GM18909 (cell line): Measurements from ENCODE around the gene TEX11.
"Not testable (repeated sequence)": the region's sequence is repeated elsewhere in the genome, so short reads cannot be mapped to it uniquely, and the experiment has no call there.

Experiments
- ATAC-seq: cut with Tn5 transposase; IDR thresholded peaks from one replicate; pipeline ENCODE4 v1.9.1; 2021; ENCODE audit warnings: mild to moderate bottlenecking; ENCODE audit not compliant: unreplicated experiment, poor library complexity

The TEX11 gene

DNA sequence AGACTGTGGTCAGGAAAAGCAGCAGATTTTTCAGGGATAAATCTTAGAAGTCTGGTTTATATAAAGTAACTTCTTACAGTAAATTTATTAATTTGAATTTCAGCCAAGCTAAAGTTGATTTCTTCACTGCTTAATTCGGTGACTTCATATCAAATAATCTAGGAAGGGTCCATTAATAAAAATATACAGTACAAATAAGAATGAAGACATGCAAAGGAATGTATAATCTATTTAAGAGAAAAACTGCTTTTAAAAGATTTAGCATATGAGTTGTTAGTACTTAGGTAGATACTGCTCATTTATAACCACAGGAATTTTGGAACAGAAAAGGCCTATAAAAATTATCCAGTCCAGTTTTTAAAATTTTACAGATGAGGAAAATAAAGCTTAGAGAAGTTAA lies 286.8 kb downstream of the TEX11 start:
- ATAC-seq, result no peak

DNA sequence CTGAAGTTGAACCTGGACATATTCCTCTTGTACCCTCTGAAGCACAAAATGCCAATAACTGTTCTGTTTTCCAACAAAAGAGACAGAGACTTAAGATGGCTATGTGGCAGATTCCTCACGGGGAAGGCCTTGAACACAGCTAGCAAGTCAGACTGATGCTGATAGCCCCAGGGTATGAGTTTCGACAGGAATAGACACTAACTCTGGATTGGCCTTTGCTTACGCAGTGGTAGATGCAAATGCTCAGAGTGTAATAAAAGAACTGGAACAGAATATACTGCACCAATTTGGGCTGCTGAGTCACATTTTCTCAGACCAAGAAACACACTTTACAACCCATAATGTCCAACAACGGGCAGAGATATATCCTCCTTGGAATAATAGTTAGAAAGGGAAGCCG lies 290.0 kb downstream of the TEX11 start:
- ATAC-seq, result no peak

DNA sequence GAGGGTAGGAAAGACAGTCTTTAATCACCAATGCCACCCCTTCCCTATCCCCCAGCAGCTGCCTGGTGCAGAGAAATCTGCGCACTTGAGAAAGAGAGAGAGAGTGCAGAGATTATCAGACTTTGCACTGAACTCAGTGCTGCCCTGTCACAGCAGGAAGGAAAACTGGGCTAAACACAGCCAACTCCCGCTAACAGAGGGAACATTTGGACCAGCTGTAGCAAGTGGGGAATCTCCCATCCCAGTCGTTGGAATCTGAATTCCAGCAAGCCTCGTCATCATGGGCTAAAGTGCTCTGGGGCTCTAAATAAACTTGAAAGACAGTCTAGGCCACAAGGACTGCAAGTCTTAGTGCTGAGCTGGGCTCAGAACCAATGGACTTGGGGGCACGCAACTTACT lies 295.2 kb downstream of the TEX11 start:
- ATAC-seq, result no peak

DNA sequence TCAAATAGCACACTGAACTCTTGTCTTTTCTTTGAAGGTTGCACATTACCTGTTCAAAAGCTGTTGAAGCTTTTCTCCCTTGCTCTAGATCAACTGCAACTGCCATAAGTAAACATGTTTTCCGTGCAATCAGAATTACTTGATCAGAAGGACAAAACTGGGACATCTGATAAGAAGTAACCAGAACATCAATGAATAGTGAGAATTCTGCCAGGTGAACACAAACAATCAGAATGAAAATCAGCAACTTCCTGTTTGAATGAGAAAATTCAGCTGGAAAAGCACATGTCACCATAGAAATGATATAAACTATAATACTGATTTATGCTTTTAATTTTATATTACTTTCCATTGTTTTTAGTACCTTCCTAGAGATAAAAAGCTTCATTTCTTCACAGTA lies 303.2 kb downstream of the TEX11 start:
- ATAC-seq, result no peak

DNA sequence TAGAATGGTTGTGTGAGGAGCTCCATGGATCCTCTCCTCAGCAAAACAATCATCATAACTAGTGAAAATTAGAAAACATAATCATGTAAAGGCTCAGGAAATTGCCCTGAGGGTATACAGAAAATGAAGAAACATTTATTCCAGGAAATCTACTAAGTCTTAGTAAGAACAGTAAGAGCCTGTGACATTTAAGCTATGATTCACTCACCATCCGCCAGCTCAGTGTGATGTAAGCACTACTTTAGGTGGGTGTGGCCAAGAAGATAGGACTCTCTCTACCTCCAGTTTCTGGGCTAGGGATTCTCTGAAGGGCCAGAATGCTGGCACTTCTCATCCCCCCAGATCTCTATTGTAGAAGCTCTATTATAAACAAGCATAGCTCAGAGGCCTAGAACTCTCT lies 316.4 kb downstream of the TEX11 start:
- no peak for ATAC-seq

DNA sequence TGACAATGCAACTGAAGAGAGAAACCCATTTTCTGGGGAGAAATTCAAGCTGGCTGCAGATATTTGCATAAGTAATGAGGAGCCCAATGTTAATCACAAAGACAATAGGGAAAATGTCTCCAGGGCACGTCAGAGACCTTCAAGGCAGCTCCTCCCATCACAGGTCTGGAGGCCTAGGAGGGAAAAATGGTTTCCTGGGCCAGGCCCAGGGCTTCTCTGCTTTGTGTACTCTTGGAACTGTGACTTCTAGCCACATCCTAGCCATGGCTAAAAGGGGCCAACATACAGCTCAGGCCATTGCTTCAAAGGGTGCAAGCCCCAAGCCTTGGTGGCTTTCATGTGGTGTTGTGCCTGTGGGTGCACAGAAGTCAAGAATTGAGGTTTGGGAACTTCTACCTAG lies 321.4 kb downstream of the TEX11 start:
- ATAC-seq, result not testable (repeated sequence)

DNA sequence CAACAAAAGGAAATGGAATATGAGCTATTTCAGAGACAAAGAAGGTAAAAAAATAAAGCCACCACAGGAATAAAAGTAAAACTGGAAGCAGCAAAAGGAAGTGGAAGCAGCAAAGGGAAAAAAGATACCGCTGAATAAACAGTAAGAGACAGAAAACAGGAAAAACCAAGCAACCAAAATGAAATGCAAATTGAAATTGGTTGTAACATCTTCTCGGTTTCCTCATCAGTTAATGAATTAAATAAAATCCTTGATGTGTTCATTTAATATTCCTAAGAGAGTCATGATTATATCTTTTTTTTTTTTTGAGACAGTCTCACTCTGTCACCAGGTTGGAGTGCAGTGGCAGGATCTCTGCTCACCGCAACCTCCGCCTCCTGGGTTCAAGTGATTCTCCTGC lies 331.1 kb downstream of the TEX11 start:
- ATAC-seq, result no peak

DNA sequence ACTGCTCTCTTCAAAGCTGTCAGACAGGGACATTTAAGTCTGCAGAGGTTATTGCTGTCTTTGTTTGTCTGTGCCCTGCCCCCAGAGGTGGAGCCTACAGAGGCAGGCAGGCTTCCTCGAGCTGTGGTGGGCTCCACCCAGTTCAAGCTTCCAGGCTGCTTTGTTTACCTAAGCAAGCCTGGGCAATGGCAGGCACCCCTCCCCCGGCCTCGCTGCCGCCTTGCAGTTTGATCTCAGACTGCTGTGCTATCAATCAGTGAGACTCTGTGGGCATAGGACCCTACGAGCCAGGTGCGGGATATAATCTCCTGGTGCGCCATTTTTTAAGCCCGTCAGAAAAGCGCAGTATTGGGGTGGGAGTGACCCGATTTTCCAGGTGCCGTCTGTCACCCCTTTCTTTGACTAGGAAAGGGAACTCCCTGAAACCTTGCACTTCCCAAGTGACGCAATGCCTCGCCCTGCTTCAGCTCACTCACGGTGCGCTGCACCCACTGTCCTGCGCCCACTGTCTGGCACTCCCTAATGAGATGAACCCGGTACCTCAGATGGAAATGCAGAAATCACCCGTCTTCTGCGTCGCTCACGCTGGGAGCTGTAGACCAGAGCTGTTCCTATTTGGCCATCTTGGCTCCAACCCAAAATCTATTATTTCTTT lies 338.5 kb downstream of the TEX11 start:
- not testable (repeated sequence) for ATAC-seq

DNA sequence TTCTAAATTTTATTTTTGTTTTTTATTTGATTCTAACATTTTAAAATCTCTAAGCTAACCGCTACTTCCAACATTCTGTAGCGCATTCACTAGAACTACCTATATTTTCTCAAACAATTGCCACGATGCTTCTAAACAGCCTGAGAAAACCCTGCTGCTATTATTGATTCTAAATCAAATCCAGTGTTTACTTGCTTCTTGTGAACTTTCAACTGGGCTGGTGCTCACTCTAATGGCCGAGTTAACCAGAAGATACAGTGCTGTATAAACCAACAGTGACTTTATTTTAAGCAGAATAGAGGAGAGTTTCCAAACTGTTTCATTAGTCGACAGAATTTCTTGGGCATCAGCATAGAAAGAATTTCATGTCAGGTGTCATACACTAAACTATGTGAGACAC lies 353.6 kb downstream of the TEX11 start:
- ATAC-seq, result no peak

DNA sequence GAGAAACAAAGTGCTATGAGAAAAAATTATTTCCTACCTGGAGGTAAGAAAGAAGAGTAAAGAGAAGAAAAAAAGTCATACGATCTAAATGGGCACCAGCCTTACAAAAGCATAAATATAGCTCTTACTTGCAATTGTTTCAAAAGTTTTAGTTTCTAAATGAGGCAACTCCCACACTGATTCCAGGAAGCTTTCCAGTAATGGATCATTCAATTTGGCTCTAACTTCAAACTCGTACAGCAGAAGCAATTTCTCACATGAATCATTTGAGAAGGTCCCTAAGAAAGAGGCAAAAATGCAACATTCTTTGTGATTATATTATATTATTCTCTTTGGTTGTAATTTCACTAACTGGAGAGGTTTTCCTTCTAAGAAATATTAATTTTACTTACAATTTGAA lies 354.0 kb downstream of the TEX11 start:
- ATAC-seq, result no peak

DNA sequence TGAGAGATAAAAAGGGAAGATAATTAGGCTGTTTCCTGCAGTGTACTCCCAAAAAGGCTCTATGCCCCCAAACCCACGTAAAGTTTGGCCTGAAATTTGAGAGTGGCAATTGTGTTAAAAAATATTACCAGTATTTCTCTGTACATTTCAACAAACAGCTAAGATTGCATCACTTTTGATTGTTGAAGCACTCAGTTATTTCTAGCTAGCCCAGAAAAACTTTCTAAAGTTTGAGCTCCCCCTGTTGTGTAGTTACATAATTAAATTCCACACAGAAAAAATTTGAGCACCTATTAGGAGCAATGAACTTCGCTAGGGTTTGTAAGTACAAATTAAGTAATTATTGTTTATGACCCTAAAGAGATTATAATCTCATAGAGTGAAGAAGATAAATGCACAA lies 354.4 kb downstream of the TEX11 start:
- ATAC-seq, result no peak

DNA sequence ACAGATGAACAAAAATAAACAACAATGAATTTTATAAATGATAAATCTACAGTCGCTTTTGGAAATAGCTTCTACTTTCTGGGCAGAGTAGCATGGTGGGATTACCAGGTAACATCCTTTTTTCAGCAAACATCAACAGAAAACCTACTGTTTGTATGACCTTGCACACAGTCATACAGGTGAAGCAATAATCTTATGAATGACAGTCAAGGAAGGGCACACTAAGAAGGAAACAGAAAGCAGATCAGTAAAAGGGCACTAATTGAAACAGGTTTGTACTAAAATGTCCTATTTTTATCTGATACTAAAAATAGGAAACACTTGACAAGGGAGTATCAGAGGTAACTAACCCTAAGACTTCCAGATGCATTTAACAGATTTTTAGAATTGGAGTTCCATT lies 355.0 kb downstream of the TEX11 start:
- no peak for ATAC-seq

DNA sequence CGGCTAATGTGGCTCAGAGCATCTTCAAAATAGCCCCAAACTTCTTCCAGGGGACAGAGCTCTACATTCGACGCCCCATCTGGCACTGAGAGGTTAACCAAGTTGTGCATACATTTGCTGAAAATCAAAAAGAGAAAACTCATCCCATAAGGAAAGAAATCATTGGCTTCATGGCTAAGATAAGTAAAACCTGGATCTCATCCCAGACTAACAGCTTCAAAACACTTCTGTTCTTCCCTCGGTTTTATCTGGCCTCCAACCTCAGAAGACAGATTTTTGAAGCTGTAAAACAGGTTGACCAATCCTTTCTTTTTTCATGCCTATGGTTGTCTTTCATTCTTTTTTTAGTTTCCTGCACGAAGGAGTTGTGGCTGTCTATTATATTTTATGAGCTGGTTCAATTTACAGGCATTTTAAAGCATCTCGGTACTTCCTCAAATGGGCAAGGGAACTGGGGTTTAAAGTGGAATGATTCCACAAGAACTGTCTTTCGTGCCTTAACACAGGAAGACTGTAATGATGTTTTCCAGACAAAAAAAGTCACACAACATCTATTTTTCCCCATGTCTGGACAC lies 356.3 kb downstream of the TEX11 start:
- no peak for ATAC-seq

DNA sequence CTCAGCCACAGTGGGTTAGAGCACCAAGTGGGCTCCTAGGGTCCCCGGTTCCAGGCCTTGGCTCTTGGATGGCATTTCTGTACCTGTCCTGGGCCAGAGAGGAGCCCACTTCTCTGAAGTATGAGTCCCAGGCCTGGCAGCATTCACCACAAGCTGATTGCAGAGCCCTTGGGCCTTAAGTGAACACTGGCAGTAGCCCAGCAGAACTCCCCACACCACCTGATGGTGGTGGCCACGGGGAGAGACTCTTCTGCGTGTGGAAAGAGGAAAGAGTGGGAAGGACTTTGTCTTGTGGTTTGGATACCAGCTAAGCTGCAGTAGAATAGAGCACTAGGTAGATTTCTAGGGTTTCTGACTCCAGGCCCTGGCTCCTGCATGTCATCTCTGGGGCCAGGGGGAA lies 359.1 kb downstream of the TEX11 start:
- ATAC-seq, result no peak

DNA sequence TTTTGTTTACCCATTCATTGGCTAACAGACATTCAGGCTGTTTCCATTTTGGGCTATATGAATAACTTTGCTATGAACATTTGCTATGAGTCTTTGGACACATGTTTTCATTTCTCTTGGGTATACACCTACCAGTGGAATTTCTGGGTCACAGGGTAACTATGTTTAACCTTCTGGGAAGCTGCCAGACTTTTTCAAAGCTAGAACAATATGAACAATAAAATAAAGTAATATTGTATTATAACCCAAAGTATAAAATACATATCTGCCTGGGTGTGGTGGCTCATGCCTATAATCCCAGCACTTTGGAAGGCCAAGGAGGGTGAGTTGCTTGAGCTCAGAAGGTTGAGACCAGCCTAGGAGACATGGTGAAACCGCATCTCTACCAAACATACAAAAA lies 373.3 kb downstream of the TEX11 start:
- no peak for ATAC-seq

DNA sequence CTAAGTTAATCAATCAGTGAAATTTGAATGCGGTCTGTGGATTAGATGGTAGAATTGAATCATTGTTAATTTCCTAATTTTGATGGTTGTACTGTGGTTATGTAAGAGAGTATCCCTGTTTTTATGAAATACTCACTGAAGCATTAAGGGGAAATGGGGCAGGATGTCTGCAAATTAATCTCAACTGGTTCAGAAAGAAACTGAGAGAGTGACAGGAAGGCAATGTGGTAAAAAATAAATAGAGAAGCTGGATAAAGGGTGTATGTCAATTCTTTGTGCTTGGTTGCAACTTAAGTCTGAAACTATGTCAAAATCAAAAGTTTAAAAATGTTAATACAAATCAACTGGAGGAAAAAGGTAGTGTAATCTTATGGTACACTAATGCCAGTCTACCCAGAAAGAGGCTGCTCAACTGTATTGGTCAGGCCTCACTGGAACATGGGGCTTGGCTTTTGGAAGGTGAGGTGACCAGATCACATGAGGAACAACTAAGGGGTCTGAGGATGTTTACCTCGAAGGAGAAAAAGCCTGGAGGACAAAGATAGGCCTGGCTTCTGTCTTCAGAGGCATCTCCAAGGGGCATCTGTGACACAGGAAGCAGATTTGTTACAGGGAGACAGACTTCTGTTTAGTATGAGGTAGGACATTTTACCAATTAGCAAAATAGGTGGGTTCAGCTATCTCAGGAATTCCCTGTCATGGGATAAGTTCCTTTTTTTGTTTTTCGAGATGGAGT lies 380.7 kb downstream of the TEX11 start:
- no peak for ATAC-seq

DNA sequence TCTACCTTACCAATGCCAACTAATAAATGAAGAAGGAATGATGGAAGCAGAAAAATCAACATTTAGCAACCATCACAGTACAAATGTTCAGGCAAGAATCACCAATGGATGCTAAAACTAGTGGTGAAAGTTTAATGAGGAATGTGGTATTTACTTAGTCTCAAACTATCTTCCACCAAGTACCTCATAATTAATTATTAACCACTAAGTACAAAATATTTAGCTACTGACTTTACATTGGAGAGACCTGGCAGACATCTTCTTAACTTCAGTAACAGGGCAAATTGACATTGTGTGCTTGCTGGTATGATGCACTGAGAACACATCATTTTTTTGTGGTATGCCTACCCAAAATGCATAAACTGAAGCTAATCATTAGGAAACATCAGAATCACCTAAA lies 381.5 kb downstream of the TEX11 start:
- ATAC-seq, result no peak

DNA sequence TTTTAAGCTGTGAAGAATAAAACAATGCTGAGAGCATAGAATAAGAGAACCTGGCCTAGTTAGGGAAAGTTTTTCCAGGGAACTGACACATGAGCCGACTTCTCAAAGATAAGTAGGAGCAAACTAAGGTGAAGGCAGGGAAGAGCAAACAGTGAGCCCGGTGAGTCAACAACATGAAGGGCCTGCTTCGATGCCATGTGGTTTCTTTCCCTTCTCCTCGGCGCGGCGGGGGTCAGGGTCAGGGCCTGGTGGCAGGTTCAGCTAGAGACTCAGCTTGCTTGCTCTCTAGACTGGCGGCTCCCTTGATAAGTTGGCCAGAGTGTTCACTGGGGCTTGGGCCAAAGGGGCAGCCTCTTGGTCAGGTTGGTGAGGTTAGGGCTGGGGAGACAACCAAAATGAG lies 382.8 kb downstream of the TEX11 start:
- no peak for ATAC-seq

DNA sequence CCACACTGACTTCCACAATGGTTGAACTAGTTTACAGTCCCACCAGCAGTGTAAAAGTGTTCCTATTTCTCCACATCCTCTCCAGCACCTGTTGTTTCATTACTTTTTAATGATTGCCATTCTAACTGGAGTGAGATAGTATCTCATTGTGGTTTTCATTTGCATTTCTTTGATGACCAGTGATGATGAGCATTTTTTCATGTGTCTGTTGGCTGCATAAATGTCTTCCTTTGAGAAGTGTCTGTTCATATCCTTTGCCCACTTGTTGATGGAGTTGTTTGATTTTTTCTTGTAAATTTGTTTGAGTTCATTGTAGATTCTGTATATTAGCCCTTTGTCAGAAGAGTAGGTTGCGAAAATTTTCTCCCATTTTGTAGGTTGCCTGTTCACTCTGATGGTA lies 392.8 kb downstream of the TEX11 start:
- not testable (repeated sequence) for ATAC-seq

DNA sequence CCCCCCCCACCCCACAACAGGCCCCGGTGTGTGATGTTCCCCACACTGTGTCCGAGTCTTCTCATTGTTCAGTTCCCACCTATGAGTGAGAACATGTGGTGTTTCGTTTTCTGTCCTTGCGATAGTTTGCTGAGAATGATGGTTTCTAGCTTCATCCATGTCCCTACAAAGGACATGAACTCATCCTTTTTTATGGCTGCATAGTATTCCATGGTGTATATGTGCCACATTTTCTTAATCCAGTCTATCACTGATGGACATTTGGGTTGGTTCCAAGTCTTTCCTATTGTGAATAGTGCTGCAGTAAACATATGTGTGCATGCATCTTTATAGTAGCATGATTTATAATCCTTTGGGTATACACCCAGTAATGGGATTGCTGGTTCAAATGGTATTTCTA lies 393.2 kb downstream of the TEX11 start:
- not testable (repeated sequence) for ATAC-seq

DNA sequence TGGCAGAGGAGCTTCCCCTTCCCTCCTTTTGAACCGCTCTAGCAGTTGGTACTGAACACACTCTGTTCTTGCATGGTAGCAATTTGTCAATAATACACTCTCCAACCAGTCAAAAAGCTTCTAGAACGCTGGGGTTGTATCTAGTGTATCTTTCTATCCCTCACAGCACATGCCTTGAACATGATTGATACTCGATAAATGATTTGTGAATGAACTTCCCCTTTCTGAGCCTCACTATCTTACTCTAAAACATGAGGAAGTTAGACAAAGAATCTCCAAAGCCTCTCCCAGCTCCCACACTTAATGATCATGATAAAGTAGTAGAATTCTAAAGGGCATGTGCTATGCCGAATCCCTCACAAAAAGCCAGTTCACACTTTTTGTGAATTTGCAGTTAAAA lies 399.4 kb downstream of the TEX11 start:
- ATAC-seq, result no peak
